DND-41 (cell line): Measurements from ENCODE around the gene PIP4P1.

Source experiments
- CTCF ChIP-seq: IDR thresholded peaks from 2 replicates; pipeline ENCODE4 v1.5.1; 2012; ENCODE audit warnings: borderline replicate concordance, low read length, moderate library complexity, mild to moderate bottlenecking; ENCODE audit not compliant: poor library complexity, severe bottlenecking; ENCODE audit errors: extremely low read depth
- EZH2 ChIP-seq: IDR thresholded peaks from 3 replicates; pipeline ENCODE4 v1.6.1; 2012; ENCODE audit warnings: borderline replicate concordance, low read depth, mild to moderate bottlenecking, moderate library complexity, low read length, inconsistent platforms; ENCODE audit not compliant: severe bottlenecking

DNA sequence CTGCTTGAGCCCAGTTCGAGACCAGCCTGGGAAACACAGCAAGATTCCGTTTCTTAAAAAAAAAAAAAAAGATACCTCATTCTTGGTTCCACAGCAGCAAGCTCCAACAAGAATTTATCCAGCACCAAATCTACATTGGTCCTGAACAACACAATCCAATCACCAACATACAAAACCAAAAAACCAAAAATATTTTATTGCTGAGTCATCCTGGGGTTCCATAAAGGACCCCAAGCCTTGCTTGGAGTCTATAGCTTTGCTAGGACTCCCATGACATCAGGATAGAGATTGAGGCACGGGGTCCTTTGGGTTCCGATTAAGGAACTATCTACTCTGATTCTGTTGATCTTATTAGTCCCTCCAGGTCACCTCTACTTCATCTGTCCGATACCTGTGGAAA, 14.3 kb downstream of the PIP4P1 start:
- no peak for TF ChIP-seq CTCF
- TF ChIP-seq EZH2 = no peak
